Measurements from ENCODE around the gene ASCC2.
"Not testable (repeated sequence)": the region's sequence is repeated elsewhere in the genome, so short reads cannot be mapped to it uniquely, and the experiment has no call there.

Gene ASCC2

DNA sequence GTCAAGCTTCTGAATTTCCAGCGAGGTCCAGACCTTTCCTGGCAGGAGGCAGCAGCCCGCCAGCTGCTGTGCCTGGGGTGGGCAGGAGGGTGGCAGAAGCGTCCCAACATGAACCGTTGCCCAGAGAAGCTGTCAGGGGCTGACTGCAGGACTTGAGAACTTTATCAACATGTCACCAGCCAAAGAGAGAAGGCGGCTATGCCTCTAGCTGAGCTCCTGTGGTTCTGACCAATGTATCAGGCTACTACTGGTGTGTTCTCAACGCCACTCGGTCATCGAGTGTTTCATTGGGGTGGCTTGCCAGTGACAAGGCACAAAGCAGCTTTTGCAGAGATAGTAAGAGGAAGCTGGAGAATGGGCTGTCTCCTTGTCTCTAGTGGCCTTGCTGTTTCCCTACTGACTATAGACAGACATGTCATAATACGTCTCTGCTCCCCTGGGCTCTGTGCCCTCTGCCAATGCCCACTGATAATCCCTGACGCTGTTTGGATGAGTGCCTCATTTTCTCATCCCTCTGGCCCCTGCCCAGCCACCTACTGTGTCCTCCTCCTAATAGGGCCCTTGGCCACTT lies 17.6 kb upstream of the ASCC2 start:
- DNase-seq: peak; percentile 56

DNA sequence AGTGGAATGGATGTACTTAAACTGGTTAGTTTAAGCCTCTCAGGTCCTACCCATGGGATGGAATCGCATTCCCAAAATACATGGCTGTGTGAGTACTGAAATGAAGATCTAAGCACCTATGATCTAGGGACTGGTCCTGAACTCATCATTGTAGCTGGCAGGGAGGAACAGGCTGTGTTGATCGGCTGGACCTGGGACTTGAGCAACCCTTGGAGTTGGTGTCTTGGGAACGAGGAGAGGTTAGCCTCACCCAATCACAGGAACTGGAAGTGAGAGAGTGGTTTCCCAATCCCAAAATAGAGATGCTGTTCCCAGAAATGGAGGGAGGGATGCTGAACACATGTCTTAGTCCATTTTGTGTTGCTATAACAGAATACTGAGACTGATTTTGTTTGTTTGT lies 16.4 kb upstream of the ASCC2 start:
- DNase-seq: no peak

- DNase-seq: peak; percentile 61
These were observed 10.0 kb upstream of the ASCC2 start for GRCh38 chr22:29848111-29848510.

DNA sequence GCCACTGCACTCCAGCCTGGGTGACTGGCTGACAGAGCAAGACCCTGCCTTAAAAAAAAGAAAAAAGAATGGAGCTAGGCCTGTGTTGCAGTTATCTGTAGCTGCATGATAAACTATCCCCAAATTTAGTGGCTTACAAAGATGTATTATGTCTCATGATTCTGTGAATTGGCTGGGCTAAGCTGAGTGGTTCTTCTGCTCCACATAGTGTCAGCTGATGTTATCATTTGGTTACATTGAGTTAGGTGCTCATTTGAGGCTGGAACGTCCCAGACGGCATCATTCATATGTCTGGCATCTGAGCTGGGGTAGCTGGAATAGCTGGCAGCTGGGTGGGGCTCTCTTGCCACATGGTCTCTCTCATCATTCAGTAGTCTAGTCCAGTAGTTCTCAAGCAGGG lies 8.2 kb upstream of the ASCC2 start:
- no peak for DNase-seq

DNA sequence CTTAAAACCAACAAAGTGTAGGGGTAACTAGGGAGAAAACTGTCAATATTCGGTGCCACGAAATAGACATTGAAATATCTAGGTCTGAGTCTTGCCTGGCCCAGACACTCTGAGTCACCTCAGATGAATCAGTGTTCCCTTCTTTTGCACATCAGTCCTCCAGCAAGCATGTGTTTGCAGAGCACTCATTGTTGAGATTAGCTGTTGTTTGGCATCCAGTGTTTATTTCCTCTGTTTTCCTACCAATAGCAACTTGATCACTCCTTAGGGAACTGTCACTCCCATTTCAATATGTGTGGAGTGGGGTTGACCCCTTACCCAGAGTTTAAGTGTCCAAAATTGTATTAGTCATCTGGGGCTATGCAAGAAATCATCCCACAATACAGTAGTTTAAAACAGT lies 4.7 kb upstream of the ASCC2 start:
- peak; percentile 68 for DNase-seq

- DNase-seq: no peak
These were observed 4.1 kb upstream of the ASCC2 start for GRCh38 chr22:29842172-29842571.

DNA sequence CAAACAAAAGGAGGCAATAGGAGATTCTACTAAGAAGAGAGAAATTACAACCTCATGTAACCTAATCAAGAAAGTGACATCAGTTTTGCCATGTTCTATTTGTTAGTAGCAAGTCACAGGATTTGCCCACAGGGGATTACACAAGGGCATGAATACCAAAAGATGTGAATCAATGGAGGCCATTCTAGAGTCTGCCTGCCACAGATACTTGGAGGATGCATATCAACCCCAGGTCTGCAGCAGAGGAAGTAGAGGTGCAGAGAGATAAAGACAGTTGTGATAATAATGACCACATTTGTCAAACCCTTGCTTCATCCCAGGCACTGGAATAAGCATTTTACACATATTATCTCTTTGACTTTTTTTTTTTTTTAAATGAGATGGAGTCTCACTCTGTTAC lies 2.4 kb upstream of the ASCC2 start:
- peak; percentile 68 for DNase-seq

GRCh38 chr22:29839039-29839438 lies 965 bp upstream of the ASCC2 start:
- no peak for DNase-seq

- no peak for DNase-seq
These were observed 504 bp upstream of the ASCC2 start for GRCh38 chr22:29838599-29838956.

DNA sequence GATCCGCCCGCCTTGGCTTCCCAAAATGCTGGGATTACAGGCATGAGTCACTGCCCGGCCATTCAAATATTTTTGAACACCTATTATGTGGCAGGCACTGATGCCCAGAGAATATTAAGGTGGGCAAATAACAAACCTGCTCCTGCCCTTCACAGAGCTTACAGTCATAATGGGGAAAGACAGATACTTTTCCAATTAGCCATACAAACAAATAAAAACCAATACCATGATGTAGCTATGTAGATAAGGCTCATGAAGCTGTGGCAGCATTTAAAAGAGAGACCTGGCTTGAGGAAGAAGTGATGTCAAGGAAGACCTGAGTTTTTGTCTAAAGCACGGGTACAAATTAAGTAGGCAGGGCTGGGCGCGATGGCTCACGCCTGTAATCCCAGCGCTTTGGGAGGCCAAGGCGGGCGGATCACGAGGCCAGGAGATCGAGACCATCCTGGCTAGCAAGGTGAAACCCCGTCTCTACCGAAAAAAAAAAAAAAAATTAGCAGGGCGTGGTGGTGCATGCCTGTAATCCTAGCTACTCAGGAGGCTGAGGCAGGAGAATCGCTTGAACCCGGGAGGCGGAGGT lies 1.2 kb downstream of the ASCC2 start:
- DNase-seq: not testable (repeated sequence)

DNA sequence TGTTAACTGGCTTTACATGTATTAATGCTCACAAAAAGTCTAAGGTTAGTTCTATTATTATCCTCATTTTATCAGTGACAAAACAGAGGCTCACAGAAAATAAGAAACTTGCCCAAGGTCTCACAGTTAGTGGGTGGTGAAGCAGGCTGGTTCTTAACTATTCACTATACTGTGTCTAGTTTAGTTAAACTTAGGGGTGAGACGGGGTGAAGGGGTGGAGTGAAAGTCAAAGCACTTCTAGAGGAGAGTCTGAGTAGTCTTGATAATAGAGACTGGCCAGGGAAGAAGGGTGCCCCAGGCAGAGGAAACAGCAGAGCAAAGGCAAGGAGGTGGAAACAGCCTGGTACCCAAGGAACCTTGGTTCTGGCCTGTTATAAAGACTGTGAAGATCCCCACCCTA lies 4.0 kb downstream of the ASCC2 start:
- no peak for DNase-seq

DNA sequence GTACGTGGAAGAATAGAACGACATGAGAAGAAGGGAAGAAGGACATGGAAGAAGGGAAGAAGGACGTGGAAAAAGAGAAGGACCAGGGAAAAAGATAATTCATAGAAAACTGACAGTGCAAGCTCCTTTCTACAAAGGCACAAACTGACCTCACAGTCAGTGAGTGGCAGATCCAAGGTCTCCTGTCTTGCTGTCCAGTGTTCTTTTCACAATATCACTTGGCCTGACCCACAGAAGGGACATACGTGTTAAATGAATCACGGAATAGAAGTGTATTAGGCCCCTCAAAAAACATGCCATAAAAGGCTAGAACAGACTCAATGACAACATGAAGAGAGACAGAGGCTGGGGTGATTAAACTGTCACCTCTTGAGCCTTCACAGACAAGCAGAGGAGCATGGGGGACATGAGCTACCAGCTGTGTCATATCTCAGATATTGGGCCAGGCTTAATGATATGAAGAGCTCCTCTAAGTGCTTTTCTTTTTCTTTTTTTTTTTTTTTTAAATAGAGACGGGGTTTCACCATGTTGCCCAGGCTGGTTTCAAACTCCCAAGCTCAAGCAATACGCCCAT lies 4.6 kb downstream of the ASCC2 start:
- no peak for DNase-seq

GRCh38 chr22:29831958-29832357 lies 6.1 kb downstream of the ASCC2 start:
- DNase-seq: no peak

DNA sequence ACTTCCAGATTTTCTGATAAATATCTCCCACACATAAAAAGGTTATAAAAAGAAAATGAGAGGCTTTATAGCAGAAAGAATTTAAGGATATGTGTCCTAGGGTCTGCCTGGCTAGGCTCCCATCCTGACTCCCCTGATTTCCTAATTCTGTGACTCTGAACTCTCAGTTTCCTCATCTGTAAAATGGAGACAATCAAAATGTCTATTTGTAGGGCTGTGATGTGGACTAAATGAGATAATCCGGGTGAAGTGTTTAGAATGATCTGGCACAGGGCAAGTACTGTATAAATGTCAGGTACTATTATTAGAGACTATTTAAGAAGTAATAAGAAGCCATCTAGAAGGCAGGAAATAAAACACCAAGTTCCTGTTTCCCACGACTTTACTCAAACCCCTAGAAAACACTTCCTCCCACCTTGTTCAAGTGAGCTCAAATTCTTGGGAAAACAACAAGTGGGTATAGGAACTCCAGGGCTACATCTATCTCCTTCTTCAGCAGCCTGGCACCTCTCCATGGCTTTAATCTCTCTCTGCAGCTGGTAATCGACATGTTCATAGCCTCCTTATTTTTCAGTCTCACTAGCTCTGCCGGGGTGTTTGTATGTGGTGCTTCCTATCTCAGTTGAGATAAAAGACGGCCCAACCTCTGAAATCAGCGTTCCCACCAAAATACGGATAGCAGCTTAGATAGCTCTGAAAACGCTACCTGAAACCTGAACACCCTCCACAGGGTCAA lies 6.7 kb downstream of the ASCC2 start:
- peak; percentile 27 for DNase-seq

DNA sequence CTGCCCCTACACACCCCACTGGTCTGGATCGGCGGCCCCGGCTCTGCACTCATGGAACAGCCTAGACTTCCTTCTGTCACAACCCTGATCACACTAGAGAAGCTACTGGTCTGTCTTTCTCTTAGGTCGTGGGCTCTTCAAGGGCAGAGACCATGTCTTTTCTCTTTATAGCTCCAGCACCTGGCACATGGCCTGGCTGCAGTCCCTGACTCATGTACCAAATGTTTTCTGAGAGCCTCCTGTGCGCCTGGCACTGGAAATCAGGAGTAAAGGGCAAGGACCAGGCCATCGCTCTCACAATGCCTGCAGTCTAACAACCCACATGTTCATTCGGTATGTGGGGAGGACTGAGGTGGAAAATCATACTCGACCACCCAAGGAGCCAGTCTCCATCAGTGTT lies 7.5 kb downstream of the ASCC2 start:
- no peak for DNase-seq

- not testable (repeated sequence) for DNase-seq
These were observed 10.3 kb downstream of the ASCC2 start for GRCh38 chr22:29827726-29828125.

GRCh38 chr22:29827091-29827490 lies 11.0 kb downstream of the ASCC2 start:
- no peak for DNase-seq

DNA sequence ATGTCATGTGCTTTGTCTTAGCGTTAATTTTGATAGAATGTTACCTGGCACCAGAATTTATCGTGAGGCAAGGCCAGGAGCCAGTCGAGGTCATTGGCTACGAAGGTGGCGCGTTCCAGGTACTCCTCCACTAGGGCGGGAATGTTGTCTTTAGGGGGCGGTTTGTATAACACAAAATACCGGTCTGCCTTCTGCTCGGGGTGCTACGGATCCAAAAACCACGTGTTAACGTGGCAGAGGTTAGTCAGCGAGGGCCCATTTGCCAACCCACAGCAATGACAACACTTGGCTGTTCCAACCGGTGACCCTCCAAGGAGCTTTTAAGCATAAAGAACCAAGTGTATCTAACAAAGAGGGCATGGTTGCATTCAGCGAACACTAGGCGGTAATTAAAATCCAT lies 12.5 kb downstream of the ASCC2 start:
- DNase-seq: no peak

- DNase-seq: no peak
These were observed 13.4 kb downstream of the ASCC2 start for GRCh38 chr22:29824677-29825076.

DNA sequence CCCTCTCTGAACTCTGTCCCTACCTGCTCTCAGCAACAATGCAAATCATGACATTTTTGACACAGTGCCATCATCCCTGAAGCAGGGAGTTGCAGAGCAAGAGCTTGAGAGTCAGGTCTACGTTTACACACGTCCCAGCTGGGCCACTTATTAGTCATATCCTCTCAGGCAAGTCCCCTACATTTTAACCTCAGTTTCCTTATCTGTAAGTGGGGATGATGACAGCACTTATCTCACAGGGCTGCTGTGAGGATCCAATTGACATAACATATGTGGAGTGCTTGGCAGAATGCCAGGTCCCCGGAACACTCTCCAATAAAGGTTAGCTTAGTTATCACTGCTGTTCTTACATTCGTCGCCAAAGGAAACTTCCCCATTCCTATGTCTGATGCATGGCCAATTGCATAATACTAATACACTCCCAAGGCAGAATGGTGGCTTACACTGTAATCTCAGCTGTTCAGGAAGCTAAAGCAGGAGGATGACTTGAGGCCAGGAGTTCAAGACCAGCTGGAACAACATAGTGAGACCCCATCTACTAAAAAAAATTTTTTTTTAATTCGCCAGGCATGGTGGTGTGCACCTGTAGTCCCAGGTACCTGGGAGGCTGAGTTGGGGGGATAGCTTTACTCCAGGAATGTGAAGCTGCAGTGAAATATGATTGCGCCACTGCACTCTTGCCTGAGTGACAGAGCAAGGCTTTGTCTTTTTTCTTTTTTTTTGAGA lies 16.6 kb downstream of the ASCC2 start:
- peak; percentile 98 for DNase-seq

- no peak for DNase-seq
These were observed 17.1 kb downstream of the ASCC2 start for GRCh38 chr22:29820961-29821290.

- no peak for DNase-seq
These were observed 18.6 kb downstream of the ASCC2 start for GRCh38 chr22:29819501-29819900.

GRCh38 chr22:29817724-29818123 lies 20.4 kb downstream of the ASCC2 start:
- DNase-seq: no peak

- no peak for DNase-seq
These were observed 21.1 kb downstream of the ASCC2 start for GRCh38 chr22:29816980-29817379.

Measured in inflammatory macrophage treated with lipopolysaccharide for 4 hours (primary cell).